Activated T-helper 1 cell treated with Interleukin-2 at 50 U/mL for 16 hours (primary cell): ENCODE data around the gene TPSD1.
"Not testable (repeated sequence)": the region's sequence is repeated elsewhere in the genome, so short reads cannot be mapped to it uniquely, and the experiment has no call there.

Source experiments
- DNase-seq: peaks from one replicate; pipeline ENCODE4 v3.0.0-alpha.2; 2020; ENCODE audit warnings: low read depth

Gene TPSD1

GRCh38 chr16:1282324-1282973 lies 26.6 kb downstream of the TPSD1 start:
- no peak for DNase-seq

DNA sequence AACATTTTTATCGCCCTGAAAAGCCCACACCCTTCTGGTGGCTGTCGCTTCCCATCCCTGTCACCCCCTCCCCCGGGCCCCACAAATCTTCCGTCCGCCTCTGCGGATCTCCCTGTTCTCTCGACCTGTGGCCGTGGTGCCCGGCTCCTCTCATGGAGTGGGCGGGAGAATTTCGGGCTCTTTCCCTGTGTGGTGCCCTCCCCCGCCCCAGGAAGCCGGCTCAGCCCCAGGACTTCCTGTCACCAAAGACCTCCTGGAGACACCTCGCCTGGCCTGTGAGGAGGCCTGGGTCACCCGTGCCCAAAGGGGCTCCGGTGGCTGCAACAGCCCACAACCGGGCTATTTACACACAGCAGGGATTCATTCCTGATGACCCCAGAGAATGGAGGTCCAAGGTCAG lies 27.4 kb downstream of the TPSD1 start:
- no peak for DNase-seq

GRCh38 chr16:1283996-1284616 lies 28.2 kb downstream of the TPSD1 start:
- no peak for DNase-seq

- DNase-seq: no peak
Observed at GRCh38 chr16:1285669-1286512, 30.0 kb downstream of the TPSD1 start.

GRCh38 chr16:1286513-1287094 lies 30.7 kb downstream of the TPSD1 start:
- no peak for DNase-seq

GRCh38 chr16:1287982-1288670 lies 32.3 kb downstream of the TPSD1 start:
- no peak for DNase-seq

GRCh38 chr16:1288813-1289476 lies 33.1 kb downstream of the TPSD1 start:
- DNase-seq: no peak

GRCh38 chr16:1289477-1289866 lies 33.6 kb downstream of the TPSD1 start:
- DNase-seq: no peak

DNA sequence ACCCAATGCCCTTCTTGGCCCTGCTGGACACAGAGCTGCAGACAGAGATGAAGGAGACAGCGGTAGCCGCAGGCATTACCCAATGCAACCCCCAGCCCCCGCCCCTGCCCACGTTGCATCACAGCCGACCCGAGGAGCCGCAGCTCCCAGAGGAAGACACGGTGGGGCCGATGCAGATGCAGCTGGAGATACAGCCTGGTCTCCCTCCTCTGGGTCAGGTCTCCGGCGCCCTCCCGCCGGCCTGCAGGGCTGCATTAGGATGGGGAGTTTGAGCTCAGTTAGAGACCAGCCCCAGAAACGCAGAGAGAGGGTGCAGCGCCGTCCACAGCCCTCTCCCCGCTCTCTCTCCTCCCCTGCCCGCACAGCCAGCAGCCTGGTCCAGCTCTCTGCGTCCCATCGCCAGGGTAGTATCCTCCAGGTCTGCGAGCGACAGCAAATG lies 34.2 kb downstream of the TPSD1 start:
- DNase-seq: no peak

DNA sequence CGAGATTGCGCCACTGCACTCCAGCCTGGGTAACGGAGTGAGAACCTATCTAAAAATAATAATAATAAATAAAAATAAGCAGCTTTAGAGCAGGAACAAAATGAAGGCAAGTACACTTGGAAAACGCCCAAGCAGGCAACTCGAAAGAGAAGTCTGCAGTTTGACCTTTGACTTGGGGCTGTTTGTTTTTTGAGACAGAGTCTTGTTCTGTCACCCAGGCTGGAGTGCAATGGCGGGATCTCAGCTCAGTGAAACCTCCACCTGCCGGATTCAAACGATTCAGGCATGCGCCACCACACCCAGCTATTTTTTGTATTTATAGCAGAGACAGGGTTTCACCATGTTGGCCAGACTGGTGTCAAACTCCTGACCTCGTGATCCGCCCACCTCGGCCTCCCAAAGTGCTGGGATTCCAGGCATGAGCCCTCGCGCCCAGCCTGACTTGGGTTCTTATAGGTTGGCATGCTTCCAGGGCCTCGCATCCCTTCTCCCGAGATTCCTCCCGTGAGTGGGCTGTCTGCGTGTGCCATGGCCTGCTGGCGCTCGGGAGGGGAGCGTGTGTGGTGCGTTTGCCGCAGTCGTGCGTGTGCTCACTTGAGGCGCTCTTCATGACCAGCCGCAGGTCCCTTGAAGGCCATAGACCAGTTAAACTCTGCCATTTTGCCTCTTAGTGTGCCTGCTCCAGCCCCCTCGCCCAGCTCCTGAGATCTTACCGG lies 35.1 kb downstream of the TPSD1 start:
- DNase-seq: no peak

DNA sequence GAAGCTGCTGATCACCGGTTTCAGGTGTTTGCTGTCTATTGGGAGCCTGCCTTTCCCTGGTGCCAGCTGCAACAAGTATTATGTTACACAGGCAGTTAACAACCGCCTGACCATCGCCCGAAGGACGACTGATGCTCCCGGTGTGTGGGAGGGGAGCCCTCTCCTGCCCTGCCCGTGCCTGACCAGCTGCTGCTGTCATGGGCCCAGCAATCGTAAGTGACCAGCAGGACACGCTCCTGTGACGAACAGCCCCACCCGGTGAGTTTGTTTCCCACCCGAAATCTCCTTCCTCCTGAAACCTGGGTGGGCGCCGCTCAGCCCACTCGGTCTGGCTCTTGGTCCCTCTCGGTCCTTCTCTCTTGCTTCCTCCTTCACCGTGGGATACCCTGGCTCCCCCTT lies 35.7 kb downstream of the TPSD1 start:
- no peak for DNase-seq

DNA sequence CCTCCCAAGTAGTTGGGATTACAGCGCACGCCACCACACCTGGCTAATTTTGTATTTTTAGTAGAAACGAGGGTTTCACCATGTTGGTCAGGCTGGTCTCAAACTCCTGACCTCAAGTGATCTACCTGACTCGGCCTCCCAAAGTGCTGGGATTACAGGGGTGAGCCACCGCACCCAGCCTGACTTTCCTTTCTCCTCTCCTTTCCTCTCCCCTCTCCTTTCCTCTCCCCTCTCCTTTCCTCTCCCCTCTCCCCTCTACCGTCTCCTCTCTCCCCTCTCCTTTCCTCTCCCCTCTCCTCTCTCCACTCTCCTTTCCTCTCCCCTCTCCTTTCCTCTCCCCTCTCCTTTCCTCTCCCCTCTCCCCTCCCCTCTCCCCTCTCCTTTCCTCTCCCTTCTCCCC lies 36.3 kb downstream of the TPSD1 start:
- not testable (repeated sequence) for DNase-seq

DNA sequence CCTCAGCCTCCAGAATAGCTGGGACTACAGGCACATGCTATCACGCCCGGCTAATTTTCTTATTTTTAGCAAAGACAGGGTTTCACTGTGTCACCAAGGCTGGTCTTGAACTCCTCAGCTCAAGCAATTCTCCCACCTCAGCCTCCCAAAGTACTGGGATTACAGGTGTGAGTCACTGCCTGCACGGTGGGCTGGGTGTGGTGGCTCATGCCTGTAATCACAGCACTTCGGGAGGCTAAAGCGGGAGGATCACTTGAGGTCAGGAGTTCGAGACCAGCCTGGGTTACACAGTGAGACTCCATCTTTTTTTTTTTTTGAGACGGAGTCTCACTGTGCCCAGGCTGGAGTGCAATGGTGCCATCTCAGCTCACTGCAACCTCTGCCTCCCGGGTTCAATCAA lies 36.9 kb downstream of the TPSD1 start:
- DNase-seq: not testable (repeated sequence)

DNA sequence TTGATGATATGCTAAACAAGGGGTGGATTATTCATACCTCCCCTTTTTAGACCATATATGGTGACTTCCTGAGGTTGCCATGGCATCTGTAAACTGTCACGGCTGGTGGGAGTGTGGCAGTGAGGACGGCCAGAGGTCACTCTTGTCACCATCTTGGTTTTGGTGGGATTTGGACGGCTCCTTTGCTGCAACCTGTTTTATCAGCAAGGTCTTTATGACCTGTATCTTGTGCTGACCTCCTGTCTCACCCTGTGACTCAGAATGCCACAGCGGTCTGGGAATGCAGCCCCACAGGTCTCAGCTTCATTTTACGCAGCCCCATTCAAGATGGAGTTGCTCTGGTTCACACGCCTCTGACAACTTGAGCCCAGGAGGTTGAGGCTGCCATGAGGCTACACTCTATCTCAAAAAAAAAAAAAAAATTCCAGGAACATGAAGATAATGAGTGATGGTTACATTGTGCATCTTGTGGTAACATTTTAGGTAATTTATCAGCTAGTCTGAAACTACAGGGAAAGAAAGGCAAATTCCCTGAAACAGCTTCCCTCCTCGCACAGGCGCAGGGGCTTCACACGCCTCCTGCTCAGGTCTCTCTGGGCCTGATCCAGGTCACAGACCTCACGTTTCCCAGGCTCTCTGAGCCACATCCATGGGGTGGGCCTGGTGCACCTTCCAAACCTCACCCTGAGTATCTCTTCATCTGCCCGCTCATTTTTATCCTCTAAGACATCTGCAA lies 38.2 kb downstream of the TPSD1 start:
- DNase-seq: no peak

GRCh38 chr16:1295465-1295864 lies 39.6 kb downstream of the TPSD1 start:
- no peak for DNase-seq

- not testable (repeated sequence) for DNase-seq
Observed at GRCh38 chr16:1296688-1297017, 40.8 kb downstream of the TPSD1 start.

- no peak for DNase-seq
Observed at GRCh38 chr16:1297018-1297696, 41.3 kb downstream of the TPSD1 start.

DNA sequence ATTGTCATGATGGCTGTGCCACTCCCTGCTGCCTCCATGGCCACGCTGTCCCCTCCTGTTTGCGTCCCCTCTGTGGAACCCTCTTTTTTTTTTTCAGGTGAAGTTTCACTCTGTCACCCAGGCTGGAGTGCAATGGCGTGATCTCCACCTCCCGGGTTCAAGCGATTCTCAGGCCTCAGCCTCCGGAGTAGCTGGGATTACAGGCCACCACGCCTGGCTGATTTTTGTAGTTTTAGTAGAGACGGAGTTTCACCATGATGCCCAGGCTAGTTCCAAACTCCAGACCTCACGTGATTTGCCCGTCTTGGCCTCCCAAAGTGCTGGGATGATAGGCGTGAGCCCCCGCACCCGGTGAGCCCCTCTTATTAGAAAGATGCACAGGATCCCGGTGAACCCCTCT lies 42.5 kb downstream of the TPSD1 start:
- no peak for DNase-seq

DNA sequence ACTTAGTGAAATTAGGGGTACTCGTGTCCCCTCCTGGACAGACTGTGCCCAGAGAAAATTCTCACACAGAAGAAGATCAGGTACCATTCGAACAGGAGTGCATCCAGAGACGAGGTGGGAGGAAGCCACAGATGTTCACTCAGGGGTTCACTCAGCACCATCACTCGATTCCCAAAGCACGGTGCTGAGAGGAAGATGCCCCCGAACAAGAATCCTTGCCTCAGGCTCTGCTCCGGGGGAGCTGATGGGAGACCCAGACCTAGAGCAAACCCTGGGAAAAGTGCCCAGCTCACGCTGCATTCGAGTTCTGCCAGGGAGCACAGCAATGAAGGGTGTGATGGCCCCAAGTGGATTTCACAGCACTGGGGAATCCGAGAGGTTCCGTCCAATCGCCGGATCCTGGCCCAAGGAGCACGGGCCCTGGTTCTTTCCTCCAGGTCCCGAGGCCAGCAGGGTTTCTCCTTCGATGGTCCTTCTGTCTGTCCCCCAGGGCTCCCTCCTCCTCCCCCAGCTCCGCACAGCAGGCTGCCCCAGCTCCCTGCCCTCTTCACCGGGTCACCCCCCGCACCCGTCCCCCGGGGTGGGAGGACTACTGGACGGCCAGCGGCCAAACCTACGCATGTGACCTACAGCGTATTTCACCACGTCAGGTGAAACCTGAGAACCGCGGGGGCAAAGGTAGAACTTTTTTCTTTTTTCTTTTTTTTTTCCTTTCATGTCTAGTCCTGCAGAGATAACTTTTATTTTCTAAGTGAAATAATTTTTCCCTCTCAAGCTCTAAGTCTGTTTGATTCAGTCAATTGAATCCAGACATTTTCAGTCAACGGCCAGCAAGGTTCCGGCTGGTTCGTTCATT lies 43.4 kb downstream of the TPSD1 start:
- no peak for DNase-seq
